Astrocyte of the cerebellum (primary cell): Measurements from ENCODE around the gene ATP5PF.

Experiments
- DNase-seq: peaks from one replicate; pipeline ENCODE4 v3.0.0-alpha.2; 2011; ENCODE audit warnings: low read depth
- H3K4me3 ChIP-seq: 2 replicates; pipeline ENCODE4 v1.5.1; 2011; ENCODE audit warnings: mild to moderate bottlenecking, low read depth, low read length, moderate library complexity
- CTCF ChIP-seq: IDR thresholded peaks from 2 replicates; pipeline ENCODE4 v1.5.1; 2012; ENCODE audit warnings: low read length, low read depth, moderate library complexity, mild to moderate bottlenecking; ENCODE audit errors: missing control alignments
- in situ Hi-C: cut with HindIII; loops from 2 replicates; pipeline ENCODE4 v1.10.0; 2017; ENCODE audit warnings: low sequenced_read_pairs

Gene ATP5PF

GRCh38 chr21:25687787-25688186, 46.9 kb downstream of the ATP5PF start:
- in situ Hi-C loops, result no loop called here
- no peak for DNase-seq
- no peak for TF ChIP-seq CTCF
- no peak overlapping the region for H3K4me3 ChIP-seq

DNA sequence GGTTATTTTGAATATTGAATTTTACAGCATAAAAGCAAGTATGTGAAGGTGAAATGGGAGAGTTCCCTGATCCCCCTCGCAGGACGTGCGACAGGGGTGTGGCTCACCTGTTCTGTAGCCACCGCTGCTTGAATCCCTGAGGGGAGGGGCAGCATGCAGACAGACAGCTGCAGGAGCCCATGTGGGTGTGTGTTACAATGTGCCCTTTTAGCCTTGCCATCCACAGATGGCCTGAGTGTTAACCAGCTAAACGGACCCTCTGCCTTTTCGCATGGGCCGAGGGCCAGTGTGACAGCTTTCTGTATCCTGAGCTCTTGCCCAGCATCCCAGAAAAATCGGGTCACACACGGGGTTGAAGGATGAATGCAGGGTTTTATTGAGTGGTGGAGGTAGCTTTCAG, 52.3 kb downstream of the ATP5PF start:
- H3K4me3 ChIP-seq, result no peak overlapping the region
- in situ Hi-C loops, result no loop called here
- TF ChIP-seq CTCF, result no peak
- DNase-seq, result no peak

- no peak overlapping the region for H3K4me3 ChIP-seq
- peak; percentile 5 for DNase-seq
- no peak for TF ChIP-seq CTCF
- in situ Hi-C loops, result no loop called here
These were observed 58.3 kb downstream of the ATP5PF start for GRCh38 chr21:25676451-25676850.
